Peyer's patch (tissue), 4 donors: ENCODE measurements around the gene KCNJ10. TPM values are rescaled to one million over a fixed set of nuclear protein-coding genes. Genes with fewer than 3 reads are reported as not detected.

ENCODE experiments used
- DNase-seq, 3 donors: peaks; one replicate each; pipeline ENCODE4 v3.0.0-alpha.2; 2017 to 2019
- H3K27ac ChIP-seq, 4 donors: fragments of 200-600 bp; sonication (generic); one replicate each; pipeline ENCODE4 v1.5.1; 2016 to 2019
- H3K27me3 ChIP-seq, 2 donors: fragments of 200-600 bp; sonication (generic); one replicate each; pipeline ENCODE4 v1.5.1; 2019
- H3K36me3 ChIP-seq, 3 donors: fragments of 200-600 bp; sonication (generic); one replicate each; pipeline ENCODE4 v1.5.1; 2016 to 2019
- H3K4me1 ChIP-seq, 4 donors: fragments of 200-600 bp; sonication (generic); one replicate each; pipeline ENCODE4 v1.5.1; 2016 to 2019
- H3K4me3 ChIP-seq, 4 donors: fragments of 200-600 bp; sonication (generic); 1 replicate in 3 of 4; 2 replicates in 1 of 4; pipeline ENCODE4 v1.5.1; 2016 to 2019; ENCODE audit warnings: mild to moderate bottlenecking in 1 of 4
- H3K9me3 ChIP-seq, 4 donors: fragments of 200-600 bp; sonication (generic); one replicate each; pipeline ENCODE4 v1.5.1; 2016 to 2019; ENCODE audit warnings: mild to moderate bottlenecking in 1 of 4
- CTCF ChIP-seq, 6 experiments: fragments of 450-650 bp in 4 of 6; fragments of 200-600 bp in 2 of 6; sonication (generic) in 1 of 6; IDR thresholded peaks; one replicate each; pipeline ENCODE4 v1.5.1; 2017 to 2019; ENCODE audit warnings: antibody characterized with exemption in 6 of 6, mild to moderate bottlenecking in 3 of 6, moderate library complexity in 1 of 6
- POLR2A ChIP-seq, 2 donors: fragments of 450-650 bp; IDR thresholded peaks; one replicate each; pipeline ENCODE4 v1.5.1; 2017; ENCODE audit warnings: antibody characterized with exemption in 2 of 2, mild to moderate bottlenecking in 2 of 2, moderate library complexity in 2 of 2
- total RNA-seq, 4 donors: library from RNA; depleted of rRNA; stranded (reverse); fragments of >200 nt; gene quantifications; one replicate each; pipeline ENCODE4 v1.1.0, GENCODE V29; 2016

Gene KCNJ10
- total RNA-seq, 4 donors from 2014 or later, result not detected

- Histone ChIP-seq H3K36me3 (no peaks in the 10 kb centered on the region), H3K4me3 (no peak overlapping the region), H3K4me1 (no peaks in the 10 kb centered on the region), H3K27me3 (no peaks in the 10 kb centered on the region), H3K27ac (no peak overlapping the region), H3K9me3 (no peaks in the 10 kb centered on the region)
- no peak for DNase-seq
- TF ChIP-seq POLR2A (IDR thresholded peaks at IDR 0.05) (no peak), CTCF (IDR thresholded peaks at IDR 0.05) (no peak)
These were observed 29.5 kb downstream of the KCNJ10 start for GRCh38 chr1:160040476-160040875.

- H3K4me3 ChIP-seq, result peak overlapping the region; percentile 60 to 89 (median 68)
- DNase-seq, result no peak
- H3K27me3 ChIP-seq, result no peaks in the 10 kb centered on the region
- H3K4me1 ChIP-seq, result peaks cover 0 to 21% (median 5%) of the 10 kb centered on the region in 4 donors
- H3K36me3 ChIP-seq, result no peaks in the 10 kb centered on the region
- peak overlapping the region; percentile 63 to 80 (median 72) for H3K27ac ChIP-seq
- H3K9me3 ChIP-seq, result no peaks in the 10 kb centered on the region
- TF ChIP-seq CTCF (IDR thresholded peaks at IDR 0.05) (no peak), POLR2A (IDR thresholded peaks at IDR 0.05) (no peak)
These were observed 37.7 kb downstream of the KCNJ10 start for GRCh38 chr1:160032165-160032820.

GRCh38 chr1:160031365-160032164 is 38.4 kb downstream of the KCNJ10 start, which contains the start of gene PIGM:
Gene PIGM (minus strand): TSS chr1:160031990. CDS start chr1:160031739, 251 bp downstream.
- TF ChIP-seq POLR2A (IDR thresholded peaks at IDR 0.05) (peak in 1 of 2 donors; percentile 52), CTCF (IDR thresholded peaks at IDR 0.05) (peak in 1 of 6 experiments; percentile 19)
- no peaks in the 10 kb centered on the region for H3K36me3 ChIP-seq
- DNase-seq, result peak; percentile 96 to 100 (median 99)
- H3K27me3 ChIP-seq, result no peaks in the 10 kb centered on the region
- no peaks in the 10 kb centered on the region for H3K9me3 ChIP-seq
- peak within 1 kb of the TSS; percentile 60 to 89 (median 68) for H3K4me3 ChIP-seq
- H3K4me1 ChIP-seq, result peaks cover 0 to 21% (median 5%) of the 10 kb centered on the region in 4 donors
- H3K27ac ChIP-seq, result peak within 1 kb of the TSS; percentile 63 to 80 (median 72)

- peaks cover 0 to 21% (median 5%) of the 10 kb centered on the region in 4 donors for H3K4me1 ChIP-seq
- no peak for TF ChIP-seq CTCF (IDR thresholded peaks at IDR 0.05)
- TF ChIP-seq POLR2A (IDR thresholded peaks at IDR 0.05), result no peak
- no peaks in the 10 kb centered on the region for H3K9me3 ChIP-seq
- peak in 1 of 3 donors; percentile 57 for DNase-seq
- H3K27me3 ChIP-seq, result no peaks in the 10 kb centered on the region
- peak overlapping the region; percentile 60 to 89 (median 68) for H3K4me3 ChIP-seq
- H3K27ac ChIP-seq, result peak overlapping the region; percentile 63 to 80 (median 72)
- no peaks in the 10 kb centered on the region for H3K36me3 ChIP-seq
These were observed 39.1 kb downstream of the KCNJ10 start for GRCh38 chr1:160030657-160031364.

GRCh38 chr1:160028426-160028825 is 41.5 kb downstream of the KCNJ10 start:
- H3K27ac ChIP-seq, result no peak overlapping the region
- TF ChIP-seq CTCF (IDR thresholded peaks at IDR 0.05), result no peak
- no peak for TF ChIP-seq POLR2A (IDR thresholded peaks at IDR 0.05)
- no peaks in the 10 kb centered on the region for H3K36me3 ChIP-seq
- no peak for DNase-seq
- H3K9me3 ChIP-seq, result no peaks in the 10 kb centered on the region
- H3K27me3 ChIP-seq, result no peaks in the 10 kb centered on the region
- peaks cover 0 to 21% (median 5%) of the 10 kb centered on the region in 4 donors for H3K4me1 ChIP-seq
- no peak overlapping the region for H3K4me3 ChIP-seq
